HG02798 (cell line): ENCODE data around the gene S100A9.
"Not testable (repeated sequence)": the region's sequence is repeated elsewhere in the genome, so short reads cannot be mapped to it uniquely, and the experiment has no call there.

Source experiments
- ATAC-seq: cut with Tn5 transposase; IDR thresholded peaks from one replicate; pipeline ENCODE4 v1.9.1; 2021; ENCODE audit warnings: mild to moderate bottlenecking; ENCODE audit not compliant: unreplicated experiment, poor library complexity

S100A9 gene

DNA sequence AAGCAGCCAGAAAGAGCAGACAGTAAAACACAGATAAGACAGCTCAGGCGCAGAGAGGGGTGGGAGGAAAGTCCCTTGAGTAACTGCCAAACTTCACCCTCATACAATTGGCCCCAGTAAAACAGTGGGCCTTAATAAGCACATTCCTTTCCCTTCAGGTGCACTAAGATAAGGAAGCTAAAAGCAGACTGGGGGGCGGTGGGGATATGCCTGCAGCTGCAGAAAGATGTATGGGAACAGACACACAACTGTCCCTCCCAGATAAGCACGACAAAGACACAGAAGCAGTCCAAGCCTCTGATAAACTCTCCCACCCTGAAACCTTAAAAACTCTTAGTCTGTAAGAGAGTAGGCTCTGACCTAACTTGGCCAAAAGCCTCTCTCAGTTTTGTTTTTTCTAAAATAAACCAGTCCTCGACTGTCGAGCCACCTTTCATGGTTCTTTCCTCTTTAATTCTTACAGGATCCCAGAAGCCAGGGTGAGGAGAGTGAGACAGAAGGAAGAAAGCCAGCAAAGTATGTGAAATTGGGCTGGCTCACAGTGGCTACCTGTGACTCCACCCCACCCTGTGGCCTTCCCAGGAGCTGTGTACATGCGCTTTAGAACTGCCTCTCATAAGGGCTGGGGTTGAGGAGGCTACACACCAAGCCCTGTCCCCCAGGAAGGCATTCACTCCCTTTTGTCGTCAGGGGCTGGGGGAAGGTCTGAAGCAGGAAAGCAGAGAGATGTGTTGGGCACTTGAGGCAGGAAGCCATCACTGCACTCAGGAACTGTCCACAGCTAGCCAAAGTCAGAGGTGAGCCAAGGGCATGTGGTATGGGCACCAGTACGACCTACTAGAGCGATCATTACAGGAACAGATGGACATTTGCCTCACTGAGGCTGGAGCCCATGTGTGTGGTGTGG is 13.6 kb upstream of the S100A9 start:
- no peak for ATAC-seq

DNA sequence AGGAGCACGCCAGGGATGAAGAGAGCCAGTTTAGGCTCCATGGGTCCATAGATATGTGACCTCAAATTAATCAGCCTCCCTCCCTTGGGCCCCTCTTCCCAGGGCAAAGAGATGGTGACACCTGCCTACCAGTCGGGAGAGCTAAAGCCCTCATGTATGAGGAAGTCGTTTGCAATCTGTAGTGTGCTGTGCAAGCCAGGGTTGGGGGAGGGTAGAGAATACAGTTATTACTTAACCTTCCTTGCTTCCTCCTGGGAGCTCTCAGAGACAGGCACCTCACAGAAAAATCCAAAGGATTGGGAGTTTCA is 13.0 kb upstream of the S100A9 start:
- no peak for ATAC-seq

DNA sequence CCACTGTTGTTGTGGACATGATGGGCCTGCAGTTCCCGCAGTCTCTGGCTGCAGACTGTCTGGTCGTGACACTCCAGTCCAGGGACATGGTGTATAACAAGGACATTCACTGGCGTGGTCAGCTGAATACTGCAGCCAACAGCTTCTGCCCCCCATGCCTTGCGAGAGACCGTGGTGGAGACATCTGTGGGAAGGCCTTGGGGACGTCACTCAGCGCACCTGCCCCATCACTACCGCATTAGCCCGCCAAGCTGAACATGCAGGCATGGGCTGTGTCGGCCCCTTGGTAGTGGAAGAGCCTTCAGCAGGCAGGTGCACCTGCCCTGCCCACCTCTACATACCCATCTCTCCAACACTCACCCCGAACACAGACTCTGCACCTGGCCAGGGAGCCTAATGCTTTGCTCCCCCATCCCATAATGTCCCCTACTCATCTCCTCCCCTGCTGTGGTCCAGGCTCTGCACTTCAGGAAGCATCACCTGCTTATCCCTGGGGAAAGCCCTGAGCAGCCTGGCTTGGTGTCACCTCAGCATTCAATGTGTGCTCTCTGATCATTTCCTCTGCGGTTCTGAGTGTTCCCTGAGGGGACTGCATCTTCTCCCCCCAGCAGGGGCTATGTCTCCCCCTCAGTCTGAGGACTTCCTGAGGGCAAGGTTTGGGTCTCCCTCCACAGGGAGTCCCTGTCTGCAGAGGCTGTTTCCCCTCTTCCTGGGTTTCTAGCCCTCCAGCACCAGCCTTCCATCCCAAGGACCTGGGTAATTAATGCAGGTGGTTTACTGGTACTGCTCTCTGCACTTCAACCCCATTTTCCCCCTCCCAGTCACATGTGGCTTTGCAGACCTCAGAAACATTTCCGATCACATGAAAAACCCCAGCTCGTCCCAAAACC is 12.2 kb upstream of the S100A9 start:
- no peak for ATAC-seq

DNA sequence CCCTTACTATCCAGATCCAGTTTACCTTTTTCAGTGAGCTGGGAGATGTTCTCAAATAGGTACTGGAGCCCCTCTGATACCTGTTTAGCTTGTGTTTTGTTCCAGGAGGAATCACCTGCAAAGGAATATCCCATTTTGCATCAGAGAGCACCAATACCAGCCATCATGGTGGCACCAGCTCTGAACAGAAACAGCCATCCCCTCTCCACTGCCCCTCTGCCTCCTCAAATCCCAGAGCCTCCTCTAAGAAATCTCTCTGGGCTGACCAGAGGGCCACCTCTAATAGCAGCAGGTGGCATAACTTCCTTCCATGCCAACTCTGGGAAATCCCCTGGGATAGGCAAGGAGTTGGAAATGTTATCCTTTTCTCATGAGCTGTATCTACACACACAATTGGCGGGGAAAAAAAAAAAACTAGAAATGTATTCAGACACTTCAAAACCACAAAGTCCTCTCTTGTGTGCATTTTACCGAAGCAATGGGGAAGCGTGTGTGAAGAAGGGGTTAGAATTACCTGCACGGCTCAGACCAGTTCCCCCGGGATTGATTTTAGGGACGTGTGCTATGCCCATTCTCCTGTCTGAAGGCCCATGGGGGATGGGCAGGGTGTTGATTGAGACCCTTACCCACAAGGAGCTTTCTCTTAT is 11.5 kb upstream of the S100A9 start:
- ATAC-seq = no peak

DNA sequence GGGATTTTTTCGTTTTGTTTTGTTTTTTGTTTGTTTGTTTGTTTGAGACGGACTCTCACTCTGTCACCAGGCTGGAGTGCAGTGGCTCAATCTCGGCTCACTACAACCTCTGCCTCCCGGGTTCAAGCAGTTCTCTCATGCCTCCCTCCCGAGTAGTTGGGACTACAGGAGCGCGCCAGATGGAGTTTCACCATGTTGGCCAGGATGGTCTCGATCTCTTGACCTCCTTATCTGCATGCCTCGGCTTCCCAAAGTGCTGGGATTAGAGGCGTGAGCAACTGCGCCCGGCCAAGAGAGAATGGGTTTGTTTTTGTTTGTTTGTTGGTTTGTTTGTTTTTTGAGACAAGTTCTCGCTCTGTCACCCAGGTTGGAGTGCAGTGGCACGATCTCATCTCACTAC is 10.6 kb upstream of the S100A9 start:
- ATAC-seq = not testable (repeated sequence)

DNA sequence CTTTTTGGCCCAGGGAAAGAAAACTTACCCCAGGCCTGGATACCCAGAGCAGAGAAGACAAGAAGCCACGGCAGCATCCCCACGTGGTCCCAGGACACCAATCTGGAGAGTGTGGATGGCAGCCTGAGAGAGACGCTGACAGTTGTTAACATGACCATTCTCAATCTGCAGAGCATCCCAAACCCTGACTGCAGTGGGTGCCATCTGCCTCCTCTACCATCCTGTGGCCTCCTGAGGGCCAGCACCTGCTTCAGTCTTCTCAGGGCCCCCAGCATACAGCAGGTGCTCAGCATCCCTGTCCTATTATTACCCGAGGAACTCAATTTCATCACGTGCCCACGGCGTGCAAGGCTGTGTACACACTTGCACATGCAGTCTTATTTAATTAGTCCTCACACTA is 9.8 kb upstream of the S100A9 start:
- ATAC-seq = no peak

DNA sequence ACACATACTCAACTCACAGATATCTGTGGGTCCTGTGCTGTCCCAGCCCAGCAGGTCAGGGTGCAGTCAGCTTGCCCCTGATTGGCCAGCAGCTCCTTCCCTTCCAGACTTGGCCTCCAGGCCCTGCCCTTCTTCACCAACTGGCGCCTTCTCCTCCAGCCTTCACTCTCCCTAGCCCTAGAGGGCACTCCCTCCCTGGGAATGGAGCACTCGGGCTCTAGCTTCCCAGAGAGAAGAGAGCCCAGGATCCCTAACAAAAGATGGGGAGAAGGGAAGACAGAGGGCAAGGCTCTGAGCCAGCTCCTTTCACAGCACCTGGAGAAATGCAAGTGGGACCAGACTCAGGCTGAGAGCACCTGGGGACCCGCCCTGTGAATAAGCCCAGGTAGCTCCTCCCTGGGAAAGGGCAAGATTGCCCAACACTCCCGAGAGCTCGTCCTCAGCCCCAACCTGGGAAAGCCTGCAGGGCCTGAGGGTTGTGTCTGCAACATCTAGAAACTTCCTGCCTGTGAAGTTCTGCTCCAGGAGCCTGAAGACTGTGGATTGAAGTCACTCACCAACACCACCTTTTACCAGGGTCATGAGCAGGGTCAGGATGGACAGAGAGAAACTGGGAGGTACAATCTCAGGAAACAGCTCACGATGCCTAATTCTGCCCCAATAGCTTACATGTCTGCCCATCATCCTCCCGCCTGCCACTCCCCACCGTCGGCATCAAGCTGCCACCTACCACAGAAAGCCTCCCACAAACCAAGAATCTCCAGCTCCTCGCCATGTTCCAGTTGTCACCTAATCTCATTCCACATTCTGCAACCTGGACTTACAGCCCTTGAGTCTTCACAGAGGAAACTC is 8.9 kb upstream of the S100A9 start, which contains the start of gene PGLYRP4:
Gene PGLYRP4, minus strand, starts transcription at position 331 of the 852 bp plus-strand sequence. CDS start 909 bp downstream, outside the sequence.
- ATAC-seq = no peak

DNA sequence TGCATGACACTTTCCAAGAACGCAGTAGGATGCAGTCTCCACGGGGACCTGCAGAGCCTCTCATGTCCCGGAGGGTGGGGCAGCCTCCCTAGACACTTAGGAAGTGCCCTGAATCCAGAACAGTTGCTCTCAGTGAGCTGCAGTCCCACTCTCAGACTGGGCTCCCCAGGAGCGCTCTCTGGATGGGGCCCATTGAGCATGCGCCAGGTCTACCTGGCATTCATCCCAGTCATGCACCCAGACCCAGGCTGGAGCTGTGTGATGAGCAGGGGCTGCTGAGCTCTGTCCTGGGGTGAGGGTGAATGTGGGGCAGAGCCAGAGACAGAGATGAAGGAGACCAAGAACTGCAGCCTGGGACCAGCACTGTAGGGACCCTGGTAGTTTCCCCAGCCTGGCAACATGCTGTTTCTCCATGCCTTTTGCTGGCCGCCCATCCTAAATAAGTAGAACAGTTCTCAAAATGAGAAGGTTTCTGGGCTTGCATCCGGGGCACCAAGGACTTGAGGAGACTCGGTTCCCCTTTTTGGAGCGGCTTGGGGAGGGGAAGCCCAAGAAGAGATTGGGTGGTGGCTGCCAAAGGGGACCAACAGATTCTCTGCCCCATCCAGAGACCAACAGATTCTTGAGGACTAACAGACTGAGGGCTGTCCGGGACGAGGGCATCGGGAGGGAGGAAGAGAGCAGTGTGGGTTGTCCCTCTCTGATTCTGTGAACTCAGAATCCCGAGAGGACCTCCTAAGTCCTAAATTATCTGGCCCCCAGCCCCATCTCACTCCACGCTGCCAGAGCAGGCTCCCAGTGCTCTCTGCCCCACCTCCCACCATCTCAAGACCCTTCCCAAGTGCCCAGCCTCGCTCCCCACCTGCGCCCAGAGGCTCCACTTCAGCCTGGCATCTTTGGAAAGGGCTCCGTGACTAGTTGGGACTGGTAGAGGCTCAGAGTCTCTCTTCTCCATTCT is 8.0 kb upstream of the S100A9 start:
- ATAC-seq = no peak

DNA sequence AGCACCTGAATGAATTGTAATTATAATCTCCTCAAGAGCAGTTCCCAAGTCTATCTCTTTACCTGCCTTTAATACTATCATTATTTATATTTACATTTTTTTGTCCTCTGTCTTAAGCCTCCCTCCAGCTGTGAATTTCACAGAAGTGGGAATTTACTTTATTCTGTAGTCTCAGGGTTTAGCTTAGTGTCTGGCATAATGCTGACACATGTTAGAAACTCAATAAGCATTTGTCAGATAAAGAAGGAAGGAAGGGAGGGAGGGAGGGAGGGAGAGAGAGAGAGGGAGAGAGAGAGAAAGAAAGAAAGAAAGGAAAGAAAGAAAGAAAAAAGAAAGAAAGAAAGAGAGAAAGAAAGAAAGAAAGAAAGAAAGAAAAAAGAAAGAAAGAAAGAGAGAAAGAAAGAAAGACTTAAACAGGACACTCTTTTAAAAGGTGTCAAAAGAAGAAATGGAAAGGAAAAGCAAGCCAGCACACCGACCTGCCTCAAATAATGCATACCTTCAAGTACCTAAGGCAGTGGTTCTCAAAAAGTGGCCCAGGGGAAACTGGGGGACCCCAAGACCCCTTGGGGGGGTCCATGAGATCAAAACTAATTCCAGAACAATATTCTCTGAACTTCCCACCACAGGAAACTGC is 7.2 kb upstream of the S100A9 start:
- no peak for ATAC-seq

DNA sequence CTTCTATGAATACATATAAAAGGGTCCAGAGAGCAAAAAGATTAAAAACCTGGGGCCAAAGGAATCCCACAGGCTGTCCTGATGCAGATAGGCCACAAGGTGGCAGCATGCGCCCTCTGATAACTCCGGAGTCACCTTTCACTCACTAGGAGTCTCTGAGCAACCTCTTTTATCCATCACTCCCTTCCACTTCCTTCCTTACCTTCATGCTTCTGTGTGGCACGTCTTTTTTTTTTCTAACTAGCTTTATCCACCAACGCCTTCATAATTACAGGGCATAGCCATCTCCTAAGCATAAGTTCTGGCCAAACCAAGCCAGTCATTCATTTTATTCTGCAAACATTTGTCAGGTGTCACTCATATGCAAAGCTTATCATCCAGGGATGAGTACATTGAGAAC is 5.1 kb upstream of the S100A9 start:
- peak; percentile 38 for ATAC-seq

DNA sequence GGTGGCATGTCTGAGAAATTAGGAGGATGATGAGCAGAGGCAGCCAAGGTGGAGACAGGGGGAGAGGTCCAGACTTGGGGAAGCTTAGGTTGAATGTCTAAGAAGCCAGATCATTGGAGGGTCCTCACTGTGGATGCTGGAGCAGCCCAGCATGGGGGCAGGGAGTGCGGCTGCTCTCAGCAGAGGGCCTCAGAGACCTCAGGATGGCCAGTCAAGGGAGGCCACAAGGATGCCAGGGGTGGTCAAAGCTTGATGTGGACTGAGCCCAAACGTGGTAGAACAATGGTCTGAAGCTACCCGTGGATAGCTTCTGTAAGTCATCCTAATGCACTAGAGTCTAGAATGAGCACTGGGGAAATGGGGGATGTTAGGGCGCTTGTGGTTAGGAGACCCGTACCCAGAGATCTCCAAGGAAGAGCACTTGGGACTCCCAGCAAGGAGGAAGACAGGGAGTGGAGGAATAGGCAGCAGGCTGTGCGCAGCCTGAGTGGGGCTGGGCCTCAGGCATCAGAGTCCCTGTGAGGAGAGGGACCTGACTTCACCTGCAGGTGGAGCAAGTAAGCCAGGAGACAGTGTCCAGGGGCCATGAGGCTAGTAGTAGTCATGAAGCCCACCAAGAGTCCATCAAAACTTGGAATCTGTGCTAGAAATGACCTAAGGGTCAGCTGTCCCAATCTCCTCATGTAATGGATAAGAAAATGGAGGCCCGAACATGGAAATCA is 4.3 kb upstream of the S100A9 start:
- ATAC-seq = no peak

DNA sequence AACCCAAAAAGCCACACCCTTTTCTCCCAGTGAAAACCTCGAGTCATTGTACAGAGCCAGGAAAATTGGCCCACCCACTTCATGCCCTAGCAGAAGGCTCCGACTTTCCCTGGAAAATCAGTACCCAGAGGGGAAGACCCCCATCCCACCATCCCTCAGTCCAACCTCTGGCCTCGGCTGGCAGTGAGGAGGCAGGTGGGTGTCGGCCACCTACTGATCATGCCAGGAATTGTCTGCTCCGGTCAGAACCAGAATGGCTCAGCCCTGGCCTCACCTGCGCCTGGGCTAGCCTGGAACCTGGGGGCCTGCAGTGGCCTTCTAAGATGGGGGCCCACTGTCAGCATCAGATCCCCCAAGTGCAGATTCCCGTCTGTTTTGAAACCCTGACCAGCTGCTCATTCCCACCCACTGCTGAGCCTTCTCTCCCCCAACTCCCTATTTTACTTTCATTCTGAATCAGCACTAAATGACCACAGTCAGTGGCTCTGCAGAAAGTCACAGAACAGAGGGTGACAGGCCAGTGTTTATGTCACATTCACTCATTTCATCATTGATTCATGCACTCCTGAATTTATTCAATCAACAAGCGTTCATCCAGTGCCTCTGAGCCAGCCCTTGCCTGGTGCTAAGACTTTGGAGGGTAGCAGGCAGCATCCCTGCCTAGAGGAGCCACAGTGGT is 3.0 kb upstream of the S100A9 start:
- no peak for ATAC-seq

DNA sequence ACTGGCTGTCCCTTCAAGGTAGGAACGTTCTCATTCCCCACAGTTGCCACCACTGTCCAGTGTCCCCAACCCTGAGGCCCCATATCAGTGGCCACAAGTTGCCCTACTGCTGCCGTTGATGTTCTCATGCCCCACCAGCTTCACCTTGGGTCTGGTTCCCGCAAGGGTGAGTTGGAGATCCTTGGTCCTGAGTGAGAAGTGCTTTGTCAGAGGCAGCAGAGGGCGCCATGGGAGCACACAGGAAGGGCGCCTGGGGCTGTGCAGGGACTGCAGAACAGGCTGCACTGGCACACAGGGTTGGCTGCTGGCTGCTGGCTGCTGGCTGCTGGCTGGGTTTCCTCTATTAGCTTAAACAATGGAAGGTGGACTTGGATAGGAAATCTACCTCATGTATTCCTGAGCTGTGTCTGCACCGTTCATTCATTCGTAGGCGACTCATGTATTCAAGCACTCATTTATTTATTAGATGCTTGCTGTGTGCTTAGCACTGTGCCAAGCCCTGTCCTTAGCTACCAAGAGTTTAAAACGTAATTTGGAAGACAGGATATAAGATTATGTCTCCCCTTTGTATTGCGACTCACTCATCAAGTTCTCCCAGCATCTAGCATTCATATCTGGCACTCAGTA is 2.1 kb upstream of the S100A9 start:
- peak; percentile 43 for ATAC-seq

DNA sequence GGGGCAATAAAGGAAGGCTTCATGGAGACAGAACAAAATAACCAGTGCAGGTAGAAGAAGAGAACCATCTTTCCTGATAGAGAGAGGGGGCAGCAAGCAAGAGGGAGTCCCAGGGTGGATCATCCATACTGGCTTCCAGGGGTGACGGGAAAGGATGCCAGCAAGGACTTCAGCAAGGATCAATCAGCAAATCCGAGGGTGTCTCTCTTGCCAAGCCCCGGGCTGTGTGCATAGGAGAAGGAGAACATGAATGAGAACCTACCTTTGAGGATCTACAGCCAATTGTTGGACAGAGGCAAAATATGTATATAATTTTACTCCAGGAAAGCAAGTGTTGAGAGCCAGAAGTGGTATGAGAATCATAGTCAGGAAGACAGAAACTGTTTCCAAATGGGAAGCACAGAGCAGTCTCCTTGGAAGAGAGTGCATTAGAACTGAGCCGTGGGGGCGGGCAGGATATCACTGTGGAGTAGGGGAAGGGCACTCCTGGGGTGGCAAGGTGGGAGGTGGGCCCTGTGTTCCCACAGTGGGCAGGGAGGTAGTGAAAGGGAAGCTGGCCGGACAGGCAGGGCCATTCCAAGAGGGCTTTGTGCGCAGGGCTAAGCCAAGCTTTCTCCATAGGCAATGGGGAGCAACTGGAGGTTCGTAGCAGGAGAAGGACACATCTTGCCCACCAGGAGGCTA is 1.1 kb upstream of the S100A9 start:
- no peak for ATAC-seq

DNA sequence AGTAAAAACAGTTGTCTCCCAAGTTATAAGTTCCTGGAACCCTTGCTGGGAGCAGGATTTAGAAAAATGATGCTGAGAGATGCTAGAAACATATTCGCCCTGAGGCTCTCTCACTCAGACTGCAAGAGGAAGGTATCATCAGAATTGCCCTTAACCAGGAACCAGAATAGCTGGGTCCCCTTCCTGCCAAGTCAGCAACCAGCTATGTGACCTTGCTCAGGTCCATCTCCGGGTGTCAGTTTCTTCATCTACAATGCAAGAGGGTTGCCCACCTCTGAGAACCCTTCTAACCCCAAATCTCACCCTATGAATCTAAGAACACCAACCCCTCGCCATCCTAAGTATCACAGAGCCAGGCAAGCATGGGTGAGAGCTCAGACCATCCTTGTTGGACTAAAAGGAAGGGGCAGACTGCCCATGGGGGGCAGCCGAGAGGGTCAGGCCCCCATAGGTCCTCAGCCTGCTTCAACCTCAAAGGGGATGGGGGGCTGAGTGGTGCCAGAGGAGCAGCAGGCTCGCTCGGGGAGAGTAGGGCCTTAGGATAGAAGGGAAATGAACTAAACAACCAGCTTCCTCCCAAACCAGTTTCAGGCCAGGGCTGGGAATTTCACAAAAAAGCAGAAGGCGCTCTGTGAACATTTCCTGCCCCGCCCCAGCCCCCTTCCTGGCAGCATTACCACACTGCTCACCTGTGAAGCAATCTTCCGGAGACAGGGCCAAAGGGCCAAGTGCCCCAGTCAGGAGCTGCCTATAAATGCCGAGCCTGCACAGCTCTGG is 390 bp upstream of the S100A9 start:
- no peak for ATAC-seq

DNA sequence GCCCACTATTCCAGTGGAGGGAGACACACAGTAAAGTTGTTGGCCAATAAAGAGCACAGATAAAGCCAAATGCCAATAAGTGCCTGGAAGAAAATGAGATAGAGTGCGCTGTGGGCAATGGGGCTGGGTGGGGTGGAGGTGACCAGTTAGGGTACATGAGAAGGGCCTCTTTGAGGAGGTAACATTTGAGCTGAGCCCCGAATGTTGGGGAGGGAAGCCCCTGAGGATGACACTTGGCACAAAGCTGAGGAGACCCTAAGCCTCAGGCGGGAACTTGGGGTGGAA is 979 bp downstream of the S100A9 start:
- ATAC-seq = no peak
